Measurements from ENCODE around the gene CAMK2D. TPM values are rescaled to one million over a fixed set of nuclear protein-coding genes. Genes with fewer than 3 reads are reported as not detected.

Gene CAMK2D
- total RNA-seq, 1 experiment from 2014 or later: 9.0 TPM

DNA sequence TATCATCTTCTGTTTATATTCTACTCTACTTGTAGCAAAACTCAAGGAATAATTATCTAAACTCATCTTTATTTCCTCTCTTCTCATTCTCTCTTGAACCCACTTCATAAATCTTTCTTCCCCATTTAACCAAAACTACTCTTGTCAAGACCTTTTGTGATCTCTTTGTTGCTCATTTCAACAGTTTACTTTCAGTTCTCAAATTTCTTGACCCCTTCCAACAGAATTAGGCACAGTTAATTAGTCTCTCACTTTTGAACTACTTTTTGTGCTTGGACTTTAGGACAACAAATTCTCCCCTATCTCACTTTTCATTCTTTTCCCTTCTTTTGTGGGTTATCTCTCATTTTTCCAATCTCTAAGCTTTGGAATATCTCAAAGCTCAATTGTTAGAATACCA lies 27.4 kb upstream of the CAMK2D start:
- Histone ChIP-seq H3K4me1 (ENCODE audit: insufficient read depth, low read length) (no peaks in the 10 kb centered on the region), H3K79me2 (ENCODE audit: insufficient read depth, low read length) (no peaks in the 10 kb centered on the region), H3K9ac (ENCODE audit: extremely low read depth, insufficient read length, low read length) (no peak overlapping the region), H4K8ac (replicated peaks; ENCODE audit: insufficient read length, low read depth, low read length) (no peak overlapping the region), H3K14ac (ENCODE audit: insufficient read depth, low read length) (no peak overlapping the region), H2BK120ac (ENCODE audit: low read depth, low read length, poor library complexity, severe bottlenecking) (no peak overlapping the region), H3K79me1 (ENCODE audit: insufficient read depth, low read depth, low read length, poor library complexity, severe bottlenecking) (no peaks in the 10 kb centered on the region), H3K56ac (ENCODE audit: insufficient read length, low read depth, low read length) (no peak overlapping the region), H4K20me1 (ENCODE audit: control insufficient read depth, insufficient read depth, insufficient read length) (no peaks in the 10 kb centered on the region), H2BK20ac (ENCODE audit: low read depth, low read length, poor library complexity, severe bottlenecking) (no peak overlapping the region), H3K4ac (ENCODE audit: low read depth, low read length) (no peak overlapping the region), H3T11ph (ENCODE audit: low read length) (no peak overlapping the region), H4K91ac (ENCODE audit: insufficient read length, low read depth, low read length) (no peak overlapping the region), H3K27me3 (ENCODE audit: insufficient read depth, low read length) (no peaks in the 10 kb centered on the region), H3K18ac (ENCODE audit: insufficient read length, low read depth, low read length) (no peak overlapping the region), H2BK15ac (ENCODE audit: low read depth, low read length) (no peak overlapping the region), H3K9me3 (ENCODE audit: control insufficient read depth, low read depth, low read length) (no peaks in the 10 kb centered on the region), H2AFZ (ENCODE audit: low read length) (no peak overlapping the region), H4K5ac (ENCODE audit: insufficient read length, low read depth, low read length) (no peak overlapping the region), H2BK5ac (ENCODE audit: insufficient read length, low read length) (no peak overlapping the region), H2BK12ac (ENCODE audit: insufficient read length, low read depth, low read length) (no peak overlapping the region), H3K23ac (ENCODE audit: insufficient read length, low read depth, low read length) (no peak overlapping the region), H3K4me2 (ENCODE audit: insufficient read depth, insufficient read length, low read length) (no peak overlapping the region), H2AK5ac (ENCODE audit: insufficient read length, low read length) (no peak overlapping the region), H3K27ac (ENCODE audit: insufficient read length, low read depth, low read length) (no peak overlapping the region), H3K23me2 (ENCODE audit: insufficient read length, low read depth, low read length, poor library complexity, severe bottlenecking) (no peaks in the 10 kb centered on the region)
- TF ChIP-seq, protein P1, sequence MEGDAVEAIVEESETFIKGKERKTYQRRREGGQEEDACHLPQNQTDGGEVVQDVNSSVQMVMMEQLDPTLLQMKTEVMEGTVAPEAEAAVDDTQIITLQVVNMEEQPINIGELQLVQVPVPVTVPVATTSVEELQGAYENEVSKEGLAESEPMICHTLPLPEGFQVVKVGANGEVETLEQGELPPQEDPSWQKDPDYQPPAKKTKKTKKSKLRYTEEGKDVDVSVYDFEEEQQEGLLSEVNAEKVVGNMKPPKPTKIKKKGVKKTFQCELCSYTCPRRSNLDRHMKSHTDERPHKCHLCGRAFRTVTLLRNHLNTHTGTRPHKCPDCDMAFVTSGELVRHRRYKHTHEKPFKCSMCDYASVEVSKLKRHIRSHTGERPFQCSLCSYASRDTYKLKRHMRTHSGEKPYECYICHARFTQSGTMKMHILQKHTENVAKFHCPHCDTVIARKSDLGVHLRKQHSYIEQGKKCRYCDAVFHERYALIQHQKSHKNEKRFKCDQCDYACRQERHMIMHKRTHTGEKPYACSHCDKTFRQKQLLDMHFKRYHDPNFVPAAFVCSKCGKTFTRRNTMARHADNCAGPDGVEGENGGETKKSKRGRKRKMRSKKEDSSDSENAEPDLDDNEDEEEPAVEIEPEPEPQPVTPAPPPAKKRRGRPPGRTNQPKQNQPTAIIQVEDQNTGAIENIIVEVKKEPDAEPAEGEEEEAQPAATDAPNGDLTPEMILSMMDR (conservative IDR thresholded peaks at IDR 0.05): no peak
- Mint-ChIP-seq H3K27ac (no peak overlapping the region), H3K27me3 (ENCODE audit: low read depth) (no peaks in the 10 kb centered on the region), H3K9me3 (peaks cover 3 to 4% of the 10 kb centered on the region in 2 experiments; a peak in 1 of 5 replicates), H3K36me3 (ENCODE audit: insufficient read depth in 1 of 3, low read depth in 3 of 3) (peaks cover 0 to 7% (median 0%) of the 10 kb centered on the region in 3 experiments; a peak in 3 of 7 replicates), H3K4me3 (no peak overlapping the region), H3K4me1 (no peaks in the 10 kb centered on the region)
- no peak for DNase-seq
